Smooth muscle cell (in vitro differentiated cells): Measurements from ENCODE around the gene CORO7. TPM values are rescaled to one million over a fixed set of nuclear protein-coding genes. Genes with fewer than 3 reads are reported as not detected.

Source experiments
- DNase-seq: peaks from one replicate; lab custom pipeline; 2025; ENCODE audit not compliant: unreplicated experiment; lab: John Stamatoyannopoulos, UW
- H2AFZ ChIP-seq: fragments of 200-600 bp; sonication (generic); 2 replicates; pipeline ENCODE4 v1.6.0; 2016; ENCODE audit warnings: antibody characterized with exemption, low read depth, mild to moderate bottlenecking
- H3F3A ChIP-seq: fragments of 200-600 bp; sonication (generic); 2 replicates; pipeline ENCODE4 v1.6.0; 2017; ENCODE audit warnings: antibody characterized with exemption, low read depth
- H3K27ac ChIP-seq: fragments of 200-600 bp; sonication (generic); 2 replicates; pipeline ENCODE4 v1.5.1; 2016; ENCODE audit warnings: low read depth, mild to moderate bottlenecking
- H3K27me3 ChIP-seq: fragments of 200-600 bp; sonication (generic); 2 replicates; pipeline ENCODE4 v1.6.1; 2016; ENCODE audit warnings: low read depth, mild to moderate bottlenecking
- H3K36me3 ChIP-seq: fragments of 200-600 bp; sonication (generic); 2 replicates; pipeline ENCODE4 v1.5.1; 2016; ENCODE audit warnings: low read depth
- H3K4me1 ChIP-seq: fragments of 200-600 bp; sonication (generic); 2 replicates; pipeline ENCODE4 v1.5.1; 2016; ENCODE audit warnings: low read depth
- H3K4me2 ChIP-seq: fragments of 200-600 bp; sonication (generic); 2 replicates; pipeline ENCODE4 v1.6.0; 2016; ENCODE audit warnings: mild to moderate bottlenecking
- H3K4me3 ChIP-seq: fragments of 200-600 bp; sonication (generic); 2 replicates; pipeline ENCODE4 v1.5.1; 2016; ENCODE audit warnings: mild to moderate bottlenecking
- H3K79me2 ChIP-seq: fragments of 200-600 bp; sonication (generic); 2 replicates; pipeline ENCODE4 v1.6.0; 2016; ENCODE audit warnings: low read depth, mild to moderate bottlenecking
- H3K9ac ChIP-seq: fragments of 200-600 bp; sonication (generic); 2 replicates; pipeline ENCODE4 v1.6.0; 2016; ENCODE audit warnings: low read depth
- H3K9me3 ChIP-seq: fragments of 200-600 bp; sonication (generic); replicated peaks from 2 replicates; pipeline ENCODE4 v1.5.1; 2016; ENCODE audit warnings: low read depth
- H4K20me1 ChIP-seq: fragments of 200-600 bp; sonication (generic); 2 replicates; pipeline ENCODE4 v1.6.0; 2016; ENCODE audit warnings: low read depth
- CTCF ChIP-seq: fragments of 200-600 bp; sonication (generic); IDR thresholded peaks from 2 replicates; pipeline ENCODE4 v1.5.1; 2017; ENCODE audit warnings: borderline replicate concordance, mild to moderate bottlenecking, antibody characterized with exemption; ENCODE audit not compliant: insufficient read depth, poor library complexity, severe bottlenecking
- WGBS: methylation state at CpG from one replicate; pipeline ENCODE4 v1.1.7; 2016; ENCODE audit warnings: low lambda C conversion rate; 5-methylcytosine and 5-hydroxymethylcytosine counted together
- polyA plus RNA-seq: library from polyadenylated mRNA; unstranded; fragments of >200 nt; fragmentation: Nextera tagmentation; extraction: Ambion mirVana; gene quantifications from 2 replicates; pipeline ENCODE4 v1.2.1, GENCODE V29; 2016
- total RNA-seq: library from RNA; depleted of rRNA; stranded (reverse); fragments of >200 nt; gene quantifications from 2 replicates; pipeline ENCODE4 v1.2.3, GENCODE V29; 2014

CORO7 gene
- total and polyA plus RNA-seq, 2 experiments from 2014 or later = 6.7 to 12.7 TPM

- no peak for TF ChIP-seq CTCF
- Histone ChIP-seq H3K4me1 (peaks cover 22% of the 10 kb centered on the region), H2AFZ (no peak overlapping the region), H3K36me3 (no peaks in the 10 kb centered on the region), H3K9me3 (no peaks in the 10 kb centered on the region), H3K27me3 (no peaks in the 10 kb centered on the region), H3K9ac (no peak overlapping the region), H3K4me3 (no peak overlapping the region), H3K79me2 (peaks cover 63% of the 10 kb centered on the region), H3K4me2 (no peak overlapping the region), H3K27ac (no peak overlapping the region), H3F3A (peaks cover under 1% of the 10 kb centered on the region), H4K20me1 (peaks cover 100% of the 10 kb centered on the region)
- WGBS = 89% methylated on average over 12 of the region's 12 CpGs
- no peak for DNase-seq
These were observed 38.7 kb downstream of the CORO7 start for GRCh38 chr16:4377573-4378154.

GRCh38 chr16:4376893-4377572, 39.4 kb downstream of the CORO7 start:
- Histone ChIP-seq H3K36me3 (no peaks in the 10 kb centered on the region), H3K79me2 (peaks cover 69% of the 10 kb centered on the region), H3K4me1 (peaks cover 25% of the 10 kb centered on the region), H2AFZ (no peak overlapping the region), H3K4me2 (no peak overlapping the region), H3K4me3 (no peak overlapping the region), H4K20me1 (peaks cover 100% of the 10 kb centered on the region), H3K27ac (peak overlapping the region; percentile 11), H3K9ac (no peak overlapping the region), H3F3A (no peaks in the 10 kb centered on the region), H3K9me3 (no peaks in the 10 kb centered on the region), H3K27me3 (no peaks in the 10 kb centered on the region)
- DNase-seq = no peak
- WGBS = 74% methylated on average over 25 of the region's 27 CpGs
- no peak for TF ChIP-seq CTCF

GRCh38 chr16:4376126-4376892, 40.1 kb downstream of the CORO7 start:
- H3K4me2 ChIP-seq = peak overlapping the region; percentile 40
- DNase-seq = no peak
- 86% methylated on average over 31 of the region's 31 CpGs for WGBS

More at GRCh38 chr16:4376126-4376892, 40.1 kb downstream of the CORO7 start:
- no peak overlapping the region for H3K4me3 ChIP-seq
- peaks cover 73% of the 10 kb centered on the region for H3K79me2 ChIP-seq
- H3K27me3 ChIP-seq = no peaks in the 10 kb centered on the region
- no peaks in the 10 kb centered on the region for H3F3A ChIP-seq
- H3K4me1 ChIP-seq = peaks cover 27% of the 10 kb centered on the region
- H4K20me1 ChIP-seq = peaks cover 94% of the 10 kb centered on the region
- H3K36me3 ChIP-seq = no peaks in the 10 kb centered on the region
- peak overlapping the region; percentile 67 for H3K27ac ChIP-seq
- no peak overlapping the region for H2AFZ ChIP-seq
- no peak for TF ChIP-seq CTCF
- no peak overlapping the region for H3K9ac ChIP-seq
- no peaks in the 10 kb centered on the region for H3K9me3 ChIP-seq
